NCI-H2171 (cell line): ENCODE results near the gene ERC2.

Experiments used
- DNase-seq: peaks from one replicate; lab custom pipeline; 2025; lab: John Stamatoyannopoulos, UW

ERC2 gene

DNA sequence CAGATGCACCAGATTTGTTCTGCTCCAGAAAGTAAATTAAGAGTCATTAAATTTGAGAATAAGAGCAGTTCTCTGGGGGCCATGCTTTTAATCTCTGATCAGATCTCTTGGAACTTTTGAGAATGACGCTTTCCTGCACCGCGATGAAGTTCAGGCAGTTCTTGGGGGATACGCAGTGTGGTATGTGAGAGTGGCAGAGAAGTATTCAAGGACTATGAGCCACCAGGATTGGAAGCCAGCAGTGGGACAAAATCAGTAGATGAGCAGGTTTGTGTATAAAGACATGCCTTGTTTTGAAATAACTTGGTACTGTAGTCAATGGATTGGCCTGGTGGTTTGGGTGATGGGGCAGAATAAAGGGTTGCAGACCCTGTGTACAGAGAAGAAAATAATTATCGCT is 483.6 kb downstream of the ERC2 start:
- no peak for DNase-seq

DNA sequence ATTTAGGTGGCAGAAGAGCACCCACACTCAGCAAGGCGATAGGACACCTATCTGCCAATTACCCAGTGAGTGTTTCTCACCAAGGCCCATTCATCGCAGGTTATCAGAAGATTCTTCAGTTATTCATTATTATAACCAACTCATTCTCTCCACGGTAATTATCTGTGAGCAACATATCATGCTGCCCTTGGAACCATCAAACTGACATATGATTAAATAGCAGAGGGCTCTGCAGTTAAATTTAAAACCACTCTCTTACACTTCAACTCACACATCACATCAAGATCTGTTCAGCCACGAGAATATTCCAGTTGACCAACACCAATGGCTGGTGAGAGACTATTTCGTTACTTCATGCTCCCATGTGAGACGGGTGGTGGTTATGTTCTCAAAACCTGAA is 489.3 kb downstream of the ERC2 start:
- no peak for DNase-seq

- no peak for DNase-seq
Observed at GRCh38 chr3:55974421-55975165, 493.7 kb downstream of the ERC2 start.

GRCh38 chr3:55969634-55970033 is 498.6 kb downstream of the ERC2 start:
- no peak for DNase-seq

- no peak for DNase-seq
Observed at GRCh38 chr3:55968331-55968730, 499.9 kb downstream of the ERC2 start.

DNA sequence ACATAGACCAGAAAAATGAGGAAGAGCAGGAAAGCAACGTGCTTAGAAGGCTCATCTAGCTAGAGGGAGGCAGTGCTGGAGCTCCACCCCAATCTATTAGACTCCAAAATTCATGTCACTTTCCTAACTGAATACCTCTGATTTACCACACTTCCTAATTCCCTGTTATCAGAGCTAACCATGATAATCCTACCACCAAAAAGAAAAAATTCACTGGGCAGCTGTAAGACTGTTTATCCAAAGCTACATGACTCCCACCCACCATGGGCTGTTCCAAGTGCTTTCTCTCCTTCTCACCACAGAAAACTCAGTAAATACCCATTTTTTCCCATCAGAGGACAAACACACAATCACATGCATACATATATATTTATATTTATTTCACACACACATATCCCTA is 501.7 kb downstream of the ERC2 start:
- DNase-seq = no peak

DNA sequence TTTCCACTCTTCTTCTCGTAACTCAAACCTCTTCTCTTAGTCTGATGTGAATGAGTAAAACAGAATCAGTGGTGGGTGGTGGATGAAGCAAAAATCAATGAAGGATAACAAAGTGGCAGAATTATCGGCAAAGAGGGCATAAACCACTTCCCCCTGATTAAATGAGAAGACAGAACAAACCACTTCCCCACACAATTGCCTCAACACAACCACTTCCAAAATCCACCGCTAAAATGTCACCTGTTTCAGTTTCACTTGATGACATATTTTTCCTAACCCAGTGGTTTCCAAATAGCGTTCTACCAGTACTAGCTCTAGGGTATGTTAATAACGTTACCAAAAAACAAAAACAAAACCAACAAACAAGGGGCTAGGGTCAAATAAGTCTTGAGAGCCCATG is 502.5 kb downstream of the ERC2 start:
- no peak for DNase-seq

- DNase-seq = no peak
Observed at GRCh38 chr3:55964491-55964985, 503.7 kb downstream of the ERC2 start.

- DNase-seq = no peak
Observed at GRCh38 chr3:55963601-55964000, 504.7 kb downstream of the ERC2 start.

- DNase-seq = no peak
Observed at GRCh38 chr3:55959471-55960080, 508.7 kb downstream of the ERC2 start.

DNA sequence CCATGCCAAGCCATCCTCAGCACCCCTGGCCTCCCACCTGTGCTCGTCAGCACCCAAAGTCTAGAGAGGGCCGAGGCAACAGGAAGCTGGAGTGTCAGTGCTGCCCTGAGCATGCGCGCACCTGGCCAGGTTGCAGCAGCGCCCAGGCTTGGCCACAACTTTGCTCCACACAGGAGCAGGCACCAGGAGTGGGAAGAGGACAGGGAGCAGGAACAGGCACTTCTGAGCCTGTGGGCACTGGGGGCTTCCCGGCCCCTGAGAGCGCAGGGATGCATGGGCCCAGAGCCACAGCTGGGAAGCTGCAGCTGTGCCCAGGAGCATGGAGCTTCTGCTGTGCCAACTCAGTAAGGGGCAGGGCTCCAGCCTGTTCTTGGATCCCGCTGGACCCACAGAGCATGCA is 509.7 kb downstream of the ERC2 start:
- no peak for DNase-seq

GRCh38 chr3:55955891-55956477 is 512.3 kb downstream of the ERC2 start:
- no peak for DNase-seq

DNA sequence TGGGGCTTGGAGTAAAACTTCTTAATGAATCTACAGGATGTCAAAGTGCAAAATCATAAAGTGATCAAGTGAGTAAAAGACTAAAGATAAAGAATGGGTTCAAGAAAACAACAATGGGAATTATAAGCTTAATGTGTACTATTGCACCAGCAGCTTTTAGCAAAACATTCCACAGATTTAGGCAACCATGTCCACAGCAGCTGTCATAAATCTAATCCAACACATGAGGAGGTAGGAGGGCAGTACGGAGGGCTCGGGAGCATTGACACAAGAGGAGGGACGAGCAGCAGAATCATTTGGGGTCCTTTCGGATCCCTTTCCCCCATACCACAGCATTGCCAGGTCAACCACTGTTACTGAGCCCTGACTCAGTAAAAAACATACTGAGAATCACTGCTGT is 516.9 kb downstream of the ERC2 start:
- no peak for DNase-seq

DNA sequence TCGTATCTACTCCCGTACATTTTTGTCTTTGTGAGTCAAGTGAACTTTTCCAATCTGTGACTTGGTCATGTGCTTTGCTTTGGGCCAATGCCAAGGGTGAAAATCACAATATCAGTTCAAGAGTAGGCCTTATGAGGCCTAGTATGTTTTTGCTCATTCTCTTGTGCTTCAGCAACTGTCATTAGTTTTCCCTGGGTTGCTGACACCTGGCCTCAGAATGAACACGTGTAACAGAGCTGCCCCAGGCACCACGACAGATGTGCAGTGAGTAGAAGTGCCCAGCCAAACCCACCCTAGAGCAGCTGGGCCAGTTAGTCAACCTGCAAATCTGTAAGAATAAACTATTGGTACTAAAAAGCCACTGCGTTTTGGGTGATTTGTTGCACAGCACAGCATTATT is 520.9 kb downstream of the ERC2 start:
- DNase-seq = peak; percentile 52

DNA sequence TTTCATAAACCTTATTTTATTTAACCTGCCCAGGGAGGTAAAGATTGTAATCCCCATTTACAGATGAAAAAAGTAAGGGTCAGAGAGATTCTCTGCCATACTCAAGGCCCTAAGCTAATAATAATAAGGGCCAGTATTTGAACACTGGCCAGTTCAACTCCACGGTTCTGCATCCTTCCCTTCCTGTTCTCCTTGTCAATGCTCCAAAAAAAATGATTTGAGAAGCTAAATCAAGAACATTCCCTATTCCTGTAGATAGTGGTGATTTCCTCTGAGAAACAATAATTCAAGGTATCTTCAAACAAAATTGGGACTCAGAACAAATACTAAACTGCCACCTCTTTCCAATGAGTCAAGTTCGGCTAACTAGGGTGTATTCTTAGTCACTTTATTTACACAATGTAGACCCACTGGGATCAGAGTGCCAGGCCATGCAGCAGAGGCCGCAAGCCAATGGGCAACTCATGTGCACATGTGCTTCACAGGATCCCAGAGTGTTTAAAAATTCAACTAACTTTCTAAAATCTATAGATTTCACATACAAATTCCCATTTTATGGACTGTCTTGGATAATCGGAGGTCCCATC is 521.6 kb downstream of the ERC2 start:
- no peak for DNase-seq

DNA sequence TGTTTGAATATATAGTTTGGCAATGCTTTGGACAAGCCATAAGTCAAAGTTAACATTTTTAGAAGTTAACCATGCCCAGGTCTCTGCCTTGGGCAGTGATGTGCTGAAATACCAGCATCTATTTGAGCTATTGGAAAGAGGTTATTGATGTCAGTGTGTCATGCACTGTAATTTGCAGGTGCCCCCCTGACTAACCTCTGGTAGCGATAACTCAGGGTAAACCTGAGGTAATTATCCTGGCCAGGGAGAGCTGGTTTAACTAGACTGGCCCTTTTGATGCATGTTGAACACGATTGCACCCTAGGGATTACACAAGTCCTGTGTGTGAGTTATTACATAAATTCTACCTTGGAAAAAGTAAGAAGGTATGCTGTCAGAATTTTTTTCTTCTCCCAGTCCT is 525.4 kb downstream of the ERC2 start:
- DNase-seq = no peak

DNA sequence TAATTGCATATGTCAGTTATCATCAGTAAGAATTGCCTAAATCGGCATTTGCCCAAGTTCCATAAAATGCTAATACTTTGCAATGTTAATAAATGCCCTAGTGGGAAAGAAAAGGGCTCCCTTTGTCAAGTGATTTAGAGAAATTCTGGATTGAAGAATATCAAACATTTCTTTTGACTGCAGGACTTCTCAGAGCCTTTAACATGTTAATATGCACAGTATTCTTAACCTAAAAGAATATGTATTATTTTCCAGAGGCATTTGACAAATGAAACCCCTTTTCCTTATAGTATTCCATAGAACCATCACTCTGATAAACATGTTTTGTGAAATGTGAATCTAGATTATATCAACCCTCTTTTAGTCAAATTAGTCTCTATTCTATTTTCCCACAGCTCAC is 529.0 kb downstream of the ERC2 start:
- no peak for DNase-seq

DNA sequence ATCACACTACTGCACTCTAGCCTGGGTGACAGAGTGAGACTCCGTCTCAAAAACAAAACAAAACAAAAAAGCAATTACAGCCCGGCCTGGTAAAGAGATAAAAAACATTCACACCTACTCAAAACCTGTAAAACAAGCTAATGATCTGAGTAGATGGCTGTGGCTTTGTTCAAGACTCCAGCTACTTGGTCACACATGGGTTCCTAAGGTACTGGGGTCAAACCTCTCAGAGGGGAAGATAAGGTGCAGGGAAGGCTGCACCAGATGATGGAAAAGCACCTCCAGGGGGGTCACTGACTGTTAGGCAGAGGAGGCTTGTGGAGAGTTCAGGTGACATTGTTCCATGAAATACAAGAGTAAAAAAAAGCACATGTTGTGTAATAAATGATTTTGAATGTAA is 531.0 kb downstream of the ERC2 start:
- DNase-seq = no peak

DNA sequence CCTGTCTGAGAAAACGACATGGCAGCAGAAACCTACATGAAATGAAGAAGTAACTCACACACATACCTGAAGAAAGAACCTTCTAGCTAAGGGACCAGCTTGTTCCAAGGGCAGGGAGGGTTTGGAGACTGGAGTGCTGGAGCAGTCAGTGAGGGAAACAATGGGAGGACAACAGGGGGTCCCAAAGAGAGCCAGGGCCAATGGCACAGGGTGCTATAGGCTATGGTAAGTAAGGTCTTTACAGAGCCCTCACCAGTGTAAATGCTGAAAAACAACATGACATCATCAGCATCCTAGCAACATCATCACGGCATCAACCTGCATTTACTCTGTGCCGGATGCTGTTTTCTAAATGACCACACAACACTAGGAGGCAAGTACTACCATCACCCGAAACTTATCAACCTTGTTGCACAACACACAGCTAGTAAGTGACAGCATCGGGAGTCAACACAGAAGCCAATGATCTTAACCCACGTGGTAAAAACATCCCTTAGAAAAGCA is 531.7 kb downstream of the ERC2 start:
- no peak for DNase-seq

DNA sequence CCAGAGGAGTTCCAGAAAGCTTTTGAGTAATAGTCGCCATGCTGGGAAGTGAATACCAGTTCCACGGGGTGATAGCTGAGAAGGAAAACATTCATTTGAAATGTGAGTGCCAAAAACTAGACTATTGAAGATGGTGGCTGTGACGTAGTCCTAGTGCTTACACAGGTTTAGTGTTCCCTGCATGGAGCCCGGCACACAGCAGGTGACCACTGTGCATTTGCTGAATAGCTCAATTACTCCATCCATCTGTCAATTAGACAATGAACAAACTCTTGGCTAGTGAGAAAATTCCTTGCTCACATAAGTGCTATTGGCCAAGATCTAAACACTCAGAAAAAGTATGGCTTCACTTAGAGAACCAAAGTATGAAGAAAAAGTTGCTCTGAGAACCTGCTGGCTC is 533.0 kb downstream of the ERC2 start:
- no peak for DNase-seq

- no peak for DNase-seq
Observed at GRCh38 chr3:55934771-55935170, 533.5 kb downstream of the ERC2 start.

DNA sequence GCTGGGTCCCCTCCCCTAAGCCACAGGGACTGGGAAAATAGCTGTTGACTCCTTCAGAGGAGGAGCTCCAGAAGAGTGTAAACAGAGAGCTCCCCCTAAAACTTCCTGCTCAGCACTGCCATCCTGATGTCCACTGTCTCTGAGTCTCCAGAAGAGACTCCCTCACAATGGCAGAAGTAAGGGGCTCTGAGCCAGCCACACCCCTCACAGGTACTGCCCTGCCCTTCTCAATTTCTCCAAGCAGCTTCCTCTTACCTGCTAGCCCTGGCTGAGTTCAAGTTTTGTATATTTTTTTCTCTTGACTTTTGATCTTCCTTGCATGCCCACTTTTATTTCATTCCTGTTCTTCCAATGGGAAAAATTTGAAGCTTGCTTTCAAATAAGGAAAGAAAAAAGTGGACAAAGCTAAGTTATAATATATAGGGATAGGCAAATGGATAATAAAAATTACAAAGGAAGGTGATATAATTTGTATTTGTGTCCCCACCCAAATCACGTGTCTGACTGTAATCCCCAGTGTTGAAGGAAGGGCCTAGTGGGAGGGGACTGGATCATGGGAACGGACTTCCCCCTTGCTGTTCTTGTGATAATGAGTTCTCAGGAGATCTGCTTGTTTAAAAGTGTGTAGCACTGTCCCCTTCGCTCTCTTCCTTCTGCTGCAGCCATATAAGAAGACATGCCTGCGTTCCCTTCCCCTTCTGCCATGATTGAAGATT is 539.0 kb downstream of the ERC2 start:
- no peak for DNase-seq
